Thyroid gland (tissue), 4 donors: ENCODE data around the gene SOWAHA. TPM values are rescaled to one million over a fixed set of nuclear protein-coding genes. Genes with fewer than 3 reads are reported as not detected.

Experiments
- DNase-seq, 2 donors: peaks; one replicate each; pipeline ENCODE4 v3.0.0-alpha.2; 2019
- H3K27ac ChIP-seq, 3 donors: fragments of 200-600 bp; sonication (generic); 1 replicate in 2 of 3; 2 replicates in 1 of 3; pipeline ENCODE4 v1.5.1; 2016 to 2019; ENCODE audit warnings: mild to moderate bottlenecking in 1 of 3, moderate library complexity in 1 of 3
- H3K27me3 ChIP-seq: fragments of 200-600 bp; sonication (generic); one replicate; pipeline ENCODE4 v1.5.1; 2019
- H3K36me3 ChIP-seq, 2 donors: fragments of 200-600 bp; sonication (generic); one replicate each; pipeline ENCODE4 v1.5.1; 2016 to 2019
- H3K4me1 ChIP-seq, 2 donors: fragments of 200-600 bp; sonication (generic); one replicate each; pipeline ENCODE4 v1.5.1; 2017 to 2019
- H3K4me3 ChIP-seq, 3 donors: fragments of 200-600 bp; sonication (generic); replicated peaks in 1 of 3; 1 replicate in 2 of 3; 2 replicates in 1 of 3; pipeline ENCODE4 v1.5.1; 2016; ENCODE audit warnings: mild to moderate bottlenecking in 1 of 3
- H3K9me3 ChIP-seq: fragments of 200-600 bp; sonication (generic); one replicate; pipeline ENCODE4 v1.5.1; 2017
- POLR2A ChIP-seq, 2 donors: fragments of 450-650 bp; IDR thresholded peaks; one replicate each; pipeline ENCODE4 v1.6.1; 2017; ENCODE audit warnings: antibody characterized with exemption in 2 of 2, mild to moderate bottlenecking in 2 of 2, moderate library complexity in 1 of 2
- WGBS, 2 donors: methylation state at CpG; one replicate each; pipeline ENCODE4 v1.1.5; 2017; 5-methylcytosine and 5-hydroxymethylcytosine counted together
- intact Hi-C: fragments of 100-400 bp; cut with DNase I; formaldehyde crosslinking; loops from one replicate; pipeline ENCODE4 v1.15.1; 2023
- total RNA-seq, 4 donors: library from RNA; depleted of rRNA; stranded (reverse); fragments of >200 nt; gene quantifications; one replicate each; pipeline ENCODE4 v1.2.3, GENCODE V29; 2016
- TF ChIP-seq, protein P1 (sequence below), 6 experiments: fragments of 200-600 bp in 3 of 6; fragments of 450-650 bp in 3 of 6; sonication (generic) in 3 of 6; IDR thresholded peaks; one replicate each; pipeline ENCODE4 v1.5.1; 2016 to 2019; ENCODE audit warnings: antibody characterized with exemption in 6 of 6, mild to moderate bottlenecking in 2 of 6, inconsistent platforms in 1 of 6, moderate library complexity in 1 of 6

SOWAHA gene
- total RNA-seq, 4 donors from 2014 or later, result 3.7 to 9.3 (median 4.6) TPM

DNA sequence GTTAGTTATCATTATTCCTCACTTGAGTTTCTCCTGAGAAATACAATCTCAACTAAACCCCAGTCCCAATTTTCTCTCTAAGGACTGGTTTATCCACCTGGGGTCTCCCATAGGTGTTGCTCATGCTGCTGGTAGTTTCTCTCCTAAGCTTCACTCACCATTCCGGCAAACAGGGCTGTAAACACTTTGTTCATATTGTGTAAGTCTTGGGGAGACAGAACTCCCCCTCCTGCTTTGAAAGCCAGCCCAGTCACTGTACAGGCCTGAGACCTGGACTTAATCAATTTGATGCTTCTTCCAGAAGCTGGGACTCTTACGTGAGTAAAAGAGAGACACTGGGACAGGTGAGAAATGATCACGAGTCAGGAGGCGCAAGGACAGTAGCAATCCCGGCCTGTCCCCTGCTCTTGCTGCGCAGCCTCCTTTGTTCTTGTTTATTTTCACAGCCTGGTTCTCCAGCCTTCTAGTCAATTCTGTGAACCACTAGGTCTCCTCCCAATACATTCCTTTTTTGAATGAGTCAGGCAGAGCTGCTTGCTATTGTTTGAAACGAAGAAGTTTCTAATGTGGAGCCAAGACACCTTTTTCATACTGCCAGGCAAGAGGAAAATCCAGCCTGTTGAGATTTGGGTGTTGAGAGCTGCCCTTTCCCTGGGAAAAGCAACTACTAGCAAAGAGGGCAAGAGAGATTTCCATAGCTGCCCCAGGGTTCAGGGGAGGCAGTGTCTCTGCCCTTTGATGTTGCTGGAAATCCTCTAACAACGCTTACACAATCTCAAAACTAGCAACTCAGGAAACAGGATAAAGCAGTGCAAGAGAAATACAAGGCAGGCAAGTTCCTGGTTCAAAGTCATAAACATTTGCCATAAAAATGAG is 26.6 kb downstream of the SOWAHA start:
- no peaks in the 10 kb centered on the region for H3K36me3 ChIP-seq
- no peaks in the 10 kb centered on the region for H3K27me3 ChIP-seq
- peak overlapping the region in 2 of 3 donors; percentile 31 to 65 for H3K27ac ChIP-seq
- TF ChIP-seq POLR2A (IDR thresholded peaks at IDR 0.05), result no peak
- TF ChIP-seq, protein P1, sequence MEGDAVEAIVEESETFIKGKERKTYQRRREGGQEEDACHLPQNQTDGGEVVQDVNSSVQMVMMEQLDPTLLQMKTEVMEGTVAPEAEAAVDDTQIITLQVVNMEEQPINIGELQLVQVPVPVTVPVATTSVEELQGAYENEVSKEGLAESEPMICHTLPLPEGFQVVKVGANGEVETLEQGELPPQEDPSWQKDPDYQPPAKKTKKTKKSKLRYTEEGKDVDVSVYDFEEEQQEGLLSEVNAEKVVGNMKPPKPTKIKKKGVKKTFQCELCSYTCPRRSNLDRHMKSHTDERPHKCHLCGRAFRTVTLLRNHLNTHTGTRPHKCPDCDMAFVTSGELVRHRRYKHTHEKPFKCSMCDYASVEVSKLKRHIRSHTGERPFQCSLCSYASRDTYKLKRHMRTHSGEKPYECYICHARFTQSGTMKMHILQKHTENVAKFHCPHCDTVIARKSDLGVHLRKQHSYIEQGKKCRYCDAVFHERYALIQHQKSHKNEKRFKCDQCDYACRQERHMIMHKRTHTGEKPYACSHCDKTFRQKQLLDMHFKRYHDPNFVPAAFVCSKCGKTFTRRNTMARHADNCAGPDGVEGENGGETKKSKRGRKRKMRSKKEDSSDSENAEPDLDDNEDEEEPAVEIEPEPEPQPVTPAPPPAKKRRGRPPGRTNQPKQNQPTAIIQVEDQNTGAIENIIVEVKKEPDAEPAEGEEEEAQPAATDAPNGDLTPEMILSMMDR (IDR thresholded peaks at IDR 0.05), result no peak
- WGBS, 2 donors, result 74 to 75% methylated on average over 7 to 8 of the region's 8 CpGs
- intact Hi-C loops, result no loop called here
- no peaks in the 10 kb centered on the region for H3K9me3 ChIP-seq
- H3K4me1 ChIP-seq, result no peaks in the 10 kb centered on the region
- H3K4me3 ChIP-seq, result no peak overlapping the region
- DNase-seq, result no peak

DNA sequence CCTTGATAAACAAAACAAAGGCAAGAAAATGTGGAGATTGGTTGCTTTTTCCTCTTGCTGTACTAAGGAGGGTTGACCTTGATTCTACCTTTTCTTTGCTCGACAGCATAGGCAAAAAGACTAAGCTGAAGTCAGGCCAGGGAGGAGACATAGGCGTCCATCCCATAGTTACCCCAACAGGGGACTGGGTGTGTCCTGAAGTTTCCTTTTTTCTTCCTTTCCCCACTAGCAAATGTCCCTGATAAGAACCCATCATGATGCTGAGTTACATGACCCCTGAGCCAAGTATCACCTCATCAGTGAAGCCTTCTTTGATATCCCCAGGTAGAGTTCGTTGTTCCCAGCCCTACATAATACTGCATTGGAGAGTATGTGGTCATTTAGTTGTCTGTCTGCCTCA is 27.2 kb downstream of the SOWAHA start:
- H3K36me3 ChIP-seq, result no peaks in the 10 kb centered on the region
- no peaks in the 10 kb centered on the region for H3K27me3 ChIP-seq
- H3K27ac ChIP-seq, result peak overlapping the region in 1 of 3 donors; percentile 12
- no peak overlapping the region for H3K4me3 ChIP-seq
- DNase-seq, result no peak
- no peak for TF ChIP-seq POLR2A (IDR thresholded peaks at IDR 0.05)
- TF ChIP-seq, protein P1 (IDR thresholded peaks at IDR 0.05), result no peak
- WGBS, 2 donors, result 74 to 84% methylated on average over 3 of the region's 3 CpGs
- no peaks in the 10 kb centered on the region for H3K9me3 ChIP-seq
- no peaks in the 10 kb centered on the region for H3K4me1 ChIP-seq
- intact Hi-C loops, result no loop called here

DNA sequence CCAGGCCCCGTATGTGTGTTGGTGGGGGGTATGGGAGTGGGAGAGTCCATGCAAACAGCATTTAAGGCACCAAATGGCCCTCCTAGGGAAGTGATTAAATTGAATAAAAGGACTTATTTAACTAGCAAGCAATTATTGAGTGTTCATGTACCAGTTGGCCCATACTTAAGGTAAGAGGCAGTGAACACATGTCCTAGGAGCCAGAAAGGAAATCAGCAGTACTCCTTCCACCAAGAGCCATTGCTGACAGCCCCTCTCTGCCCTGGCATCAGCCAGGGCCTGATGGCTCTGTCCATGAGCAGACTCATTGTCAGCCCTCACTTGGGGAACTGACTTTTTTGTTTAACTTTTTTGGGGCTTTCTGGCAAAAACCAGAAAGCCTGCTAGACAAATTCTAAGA is 27.8 kb downstream of the SOWAHA start:
- TF ChIP-seq POLR2A (IDR thresholded peaks at IDR 0.05), result no peak
- TF ChIP-seq, protein P1 (IDR thresholded peaks at IDR 0.05), result no peak
- no peak overlapping the region for H3K27ac ChIP-seq
- DNase-seq, result no peak
- intact Hi-C loops, result no loop called here
- no peaks in the 10 kb centered on the region for H3K4me1 ChIP-seq
- H3K9me3 ChIP-seq, result no peaks in the 10 kb centered on the region
- WGBS, 2 donors, result 94 to 100% methylated on average over 1 of the region's 1 CpG
- H3K36me3 ChIP-seq, result no peaks in the 10 kb centered on the region
- H3K27me3 ChIP-seq, result no peaks in the 10 kb centered on the region
- H3K4me3 ChIP-seq, result no peak overlapping the region

DNA sequence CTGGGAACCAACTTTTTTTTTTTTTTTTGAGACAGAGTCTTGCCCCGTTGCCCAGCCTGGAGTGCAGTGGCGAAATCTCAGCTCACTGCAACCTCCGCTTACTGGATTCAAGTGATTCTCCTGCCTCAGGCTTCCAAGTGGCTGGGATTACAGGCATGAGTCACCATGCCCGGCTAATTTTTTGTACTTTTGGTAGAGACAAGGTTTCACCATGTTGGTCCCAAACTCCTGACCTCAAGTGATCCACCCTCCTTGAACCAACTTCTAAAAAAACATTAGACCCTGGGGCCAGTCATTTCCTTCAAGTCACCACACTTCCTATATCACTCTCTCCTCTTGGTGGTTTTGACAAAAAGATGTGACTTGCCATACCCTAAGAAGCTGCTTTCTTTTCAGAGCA is 28.2 kb downstream of the SOWAHA start:
- H3K9me3 ChIP-seq, result no peaks in the 10 kb centered on the region
- no peak overlapping the region for H3K27ac ChIP-seq
- H3K36me3 ChIP-seq, result no peaks in the 10 kb centered on the region
- H3K4me1 ChIP-seq, result no peaks in the 10 kb centered on the region
- H3K27me3 ChIP-seq, result no peaks in the 10 kb centered on the region
- intact Hi-C loops, result no loop called here
- TF ChIP-seq, protein P1 (IDR thresholded peaks at IDR 0.05), result no peak
- TF ChIP-seq POLR2A (IDR thresholded peaks at IDR 0.05), result no peak
- DNase-seq, result no peak
- H3K4me3 ChIP-seq, result no peak overlapping the region
- 70 to 85% methylated on average over 4 of the region's 4 CpGs for WGBS, 2 donors

DNA sequence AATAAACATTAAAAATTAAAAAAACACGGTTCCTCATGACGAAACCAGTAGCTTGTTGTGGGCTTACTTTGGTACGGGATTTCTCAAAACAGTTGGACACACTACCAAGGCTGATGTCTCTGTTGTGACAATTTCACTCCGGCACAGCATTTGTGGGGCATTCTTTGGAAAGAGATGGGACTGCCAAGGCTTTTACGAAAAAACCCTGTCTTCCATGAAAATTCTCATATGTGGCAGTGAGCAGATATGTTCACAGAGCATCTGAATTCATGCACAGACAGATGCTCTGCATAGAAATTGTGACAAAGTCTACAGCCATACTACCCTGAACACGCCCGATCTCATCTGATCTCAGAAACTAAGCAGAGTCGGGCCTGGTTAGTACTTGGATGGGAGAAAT is 35.2 kb downstream of the SOWAHA start:
- Histone ChIP-seq H3K27ac (no peak overlapping the region), H3K36me3 (no peaks in the 10 kb centered on the region), H3K4me1 (no peaks in the 10 kb centered on the region), H3K27me3 (no peaks in the 10 kb centered on the region), H3K9me3 (no peaks in the 10 kb centered on the region), H3K4me3 (no peak overlapping the region)
- intact Hi-C loops, result no loop called here
- no peak for DNase-seq
- no peak for TF ChIP-seq POLR2A (IDR thresholded peaks at IDR 0.05)
- TF ChIP-seq, protein P1 (IDR thresholded peaks at IDR 0.05), result no peak
- WGBS, 2 donors, result 93 to 96% methylated on average over 8 of the region's 8 CpGs
